GOT3 (cell line): ENCODE data around the gene PRKD2.

Source experiments
- DNase-seq: peaks from one replicate; lab custom pipeline; 2025; ENCODE audit warnings: mixed read lengths; lab: John Stamatoyannopoulos, UW

Gene PRKD2

DNA sequence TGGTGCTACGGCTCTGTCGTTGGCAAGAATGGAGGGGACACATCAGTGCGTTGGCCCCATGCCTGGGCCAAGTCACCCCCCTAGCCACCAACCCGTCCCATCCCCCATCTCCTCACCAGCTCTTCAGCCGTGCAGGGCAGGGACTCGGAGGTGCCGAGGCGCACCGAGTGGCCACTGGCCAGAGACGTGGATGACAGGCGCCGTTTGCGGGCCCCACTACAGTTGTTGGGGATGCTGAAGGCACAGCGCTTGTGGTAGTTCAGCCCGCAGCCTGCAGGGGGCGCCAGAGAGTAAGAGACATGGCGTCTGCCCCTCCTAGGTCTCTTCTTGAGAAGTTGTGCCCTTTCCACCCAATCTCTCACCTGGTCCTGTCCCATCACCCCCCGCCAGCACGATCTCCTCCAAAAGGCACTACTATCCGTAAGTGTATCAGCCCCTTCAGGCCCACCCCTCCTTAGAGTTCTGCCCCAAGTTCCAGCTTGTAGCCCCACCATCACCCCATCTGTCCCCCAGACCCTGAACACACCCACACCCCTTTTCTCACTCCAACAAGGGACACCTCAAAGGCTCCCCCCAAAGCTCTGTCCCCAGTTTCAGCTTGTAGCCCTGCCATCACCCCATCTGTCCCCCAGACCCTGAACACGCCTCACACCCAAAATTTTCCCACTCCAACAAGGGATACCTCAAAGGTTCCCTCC is 12.4 kb downstream of the PRKD2 start:
- no peak for DNase-seq

- DNase-seq: no peak
These were observed 16.2 kb downstream of the PRKD2 start for GRCh38 chr19:46700704-46701103.

DNA sequence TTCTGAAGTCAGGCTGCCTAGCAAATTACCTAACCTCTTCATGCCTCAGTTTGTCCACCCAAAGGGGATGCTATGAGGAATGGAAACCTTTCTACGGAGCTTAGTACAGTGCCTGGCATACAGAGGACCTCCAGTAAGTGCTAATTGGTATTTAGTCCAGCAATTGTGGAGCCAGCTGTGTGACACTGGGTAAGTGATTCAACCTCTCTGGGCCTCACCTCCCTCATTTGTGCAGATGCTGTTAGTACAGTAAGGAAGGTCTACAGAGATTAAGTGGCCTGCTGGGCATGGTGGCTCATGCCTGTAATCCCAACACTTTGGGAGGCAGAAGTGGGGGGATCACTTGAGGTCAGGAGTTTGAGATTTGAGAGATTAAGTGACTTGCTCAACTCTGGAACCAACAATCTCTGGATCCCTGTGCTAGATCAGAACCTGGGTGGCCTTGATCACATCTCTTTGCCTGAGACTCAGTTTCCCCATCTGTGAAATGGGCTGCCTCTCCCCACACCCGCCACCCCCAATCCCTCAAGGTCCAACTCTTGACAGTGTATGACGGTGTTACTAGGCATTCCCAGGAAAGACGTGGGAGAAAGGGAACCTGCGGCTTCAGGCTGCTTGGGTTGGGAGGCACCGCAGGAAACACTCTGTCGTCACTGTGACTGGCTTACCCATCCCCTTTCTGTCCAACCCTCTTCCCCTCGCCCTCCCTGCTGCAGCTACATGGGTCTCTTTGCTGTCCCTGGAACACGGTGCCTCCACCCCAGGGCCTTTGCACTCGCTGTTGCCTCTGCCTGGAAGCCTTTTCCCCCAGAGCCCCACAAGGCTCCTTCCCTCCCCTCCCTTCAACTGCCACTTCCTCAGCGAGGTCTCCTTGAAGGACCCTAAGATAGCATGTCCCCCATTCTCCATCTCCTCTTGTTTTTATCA is 18.3 kb downstream of the PRKD2 start:
- no peak for DNase-seq

- DNase-seq: no peak
These were observed 19.5 kb downstream of the PRKD2 start for GRCh38 chr19:46697204-46697960.

- DNase-seq: no peak
These were observed 20.1 kb downstream of the PRKD2 start for GRCh38 chr19:46696866-46697203.

DNA sequence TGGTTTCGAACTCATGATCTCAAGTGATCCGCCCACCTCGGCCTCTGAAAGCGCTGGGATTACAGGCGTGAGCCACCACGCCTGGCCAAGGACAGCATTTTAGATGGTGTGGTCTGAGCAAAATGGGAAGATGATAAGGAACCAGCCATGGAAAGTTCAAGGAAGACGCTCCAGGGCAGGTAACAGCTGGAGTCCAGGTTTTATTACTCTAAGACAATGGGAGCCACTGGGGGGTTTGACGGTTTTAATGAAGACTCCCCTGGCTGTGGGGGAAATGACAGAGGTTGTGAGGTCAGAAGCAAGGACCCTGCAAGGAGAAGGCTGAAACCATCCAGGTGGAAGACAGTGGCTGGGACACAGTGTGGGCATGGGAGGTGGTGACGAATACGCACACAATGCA is 20.9 kb downstream of the PRKD2 start:
- no peak for DNase-seq

DNA sequence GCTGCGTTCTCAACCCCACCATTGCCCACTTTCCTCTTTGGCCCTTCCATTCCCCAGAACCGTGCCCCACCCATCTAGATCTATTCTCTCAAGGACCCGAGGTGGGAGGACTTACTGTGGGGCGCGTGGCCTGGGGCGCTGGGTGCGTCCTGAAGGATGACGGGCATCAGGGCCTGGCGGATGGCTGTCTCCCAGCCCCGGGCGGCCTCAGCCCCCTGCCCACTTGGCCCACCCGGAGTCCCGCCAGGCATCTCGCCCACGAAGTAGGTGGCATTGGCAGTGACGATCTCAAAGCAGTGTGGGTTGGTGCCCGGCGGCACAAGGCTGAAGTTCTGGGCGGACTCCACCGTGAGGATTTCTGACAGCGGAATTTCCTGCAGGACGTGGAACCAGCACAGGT is 23.2 kb downstream of the PRKD2 start:
- no peak for DNase-seq

- no peak for DNase-seq
These were observed 23.8 kb downstream of the PRKD2 start for GRCh38 chr19:46692918-46693722.

DNA sequence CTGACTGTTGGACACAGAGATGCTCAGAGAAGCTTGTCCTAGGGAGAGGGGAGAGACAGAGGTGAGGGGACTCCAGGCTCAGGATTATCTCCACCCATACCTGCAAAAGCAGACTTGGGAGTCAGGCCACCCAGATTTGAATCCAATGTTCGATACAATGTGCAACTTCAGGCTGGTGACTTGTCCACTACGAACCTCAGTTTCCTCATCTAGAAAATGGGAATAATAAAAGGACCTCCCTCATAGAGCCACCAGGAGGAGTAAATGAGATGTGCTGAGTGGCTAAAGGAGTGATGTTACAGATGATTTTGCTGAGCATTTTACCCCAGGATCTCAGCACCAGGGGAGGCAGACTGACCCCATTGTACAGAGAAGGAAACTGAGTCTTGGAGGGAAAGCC is 25.0 kb downstream of the PRKD2 start:
- DNase-seq: no peak

DNA sequence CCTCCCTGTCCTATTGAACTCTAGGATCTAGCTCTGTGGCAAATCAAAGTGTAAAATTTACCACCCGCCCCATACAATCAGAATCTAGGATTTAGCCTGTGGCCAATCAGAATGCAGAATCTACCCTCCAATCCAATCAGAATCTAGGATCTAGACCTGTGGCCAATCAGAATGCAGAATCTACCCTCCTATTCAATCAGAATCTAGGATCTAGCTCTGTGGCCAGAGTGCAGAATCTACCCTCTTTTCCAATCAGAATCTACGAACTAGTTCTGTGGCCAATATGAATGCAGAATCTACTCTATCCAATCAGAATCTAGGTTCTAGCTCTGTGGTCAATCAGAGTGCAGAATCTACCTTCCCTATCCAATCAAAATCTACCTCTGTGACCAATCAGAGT is 25.8 kb downstream of the PRKD2 start:
- DNase-seq: no peak

GRCh38 chr19:46689358-46689757 is 27.6 kb downstream of the PRKD2 start:
- no peak for DNase-seq

DNA sequence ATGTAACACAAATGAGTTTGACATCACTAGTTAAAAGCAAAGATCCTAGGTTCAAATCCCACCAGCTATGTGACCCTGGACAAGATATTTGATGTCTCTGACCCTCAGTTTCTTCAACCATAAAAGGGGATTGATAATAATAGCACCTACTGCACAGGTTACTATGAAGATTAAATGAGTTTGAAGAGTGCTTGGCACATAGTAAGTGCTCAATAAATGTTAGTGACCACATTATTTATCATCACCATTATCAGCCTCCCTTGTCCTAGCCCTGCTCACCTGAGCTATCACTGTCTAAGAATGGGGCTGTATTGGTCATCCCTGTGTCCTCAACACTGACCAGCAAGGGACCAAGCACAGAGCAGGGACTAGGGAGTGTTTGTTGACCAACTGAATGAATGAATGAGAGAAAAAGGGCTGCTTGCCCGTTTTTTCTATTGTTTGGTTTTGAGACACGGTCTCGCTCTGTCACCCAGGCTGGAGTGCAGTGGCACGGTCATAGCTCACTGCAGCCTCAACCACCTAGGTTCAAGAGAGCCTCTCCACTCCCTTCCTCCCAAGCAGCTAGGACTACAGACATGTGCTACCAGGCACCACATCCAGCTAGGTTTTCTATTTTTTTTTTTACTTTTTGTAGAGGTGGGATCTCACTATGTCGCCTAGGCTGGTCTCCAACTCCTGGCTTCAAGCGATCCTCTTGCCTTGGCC is 29.3 kb downstream of the PRKD2 start:
- no peak for DNase-seq

DNA sequence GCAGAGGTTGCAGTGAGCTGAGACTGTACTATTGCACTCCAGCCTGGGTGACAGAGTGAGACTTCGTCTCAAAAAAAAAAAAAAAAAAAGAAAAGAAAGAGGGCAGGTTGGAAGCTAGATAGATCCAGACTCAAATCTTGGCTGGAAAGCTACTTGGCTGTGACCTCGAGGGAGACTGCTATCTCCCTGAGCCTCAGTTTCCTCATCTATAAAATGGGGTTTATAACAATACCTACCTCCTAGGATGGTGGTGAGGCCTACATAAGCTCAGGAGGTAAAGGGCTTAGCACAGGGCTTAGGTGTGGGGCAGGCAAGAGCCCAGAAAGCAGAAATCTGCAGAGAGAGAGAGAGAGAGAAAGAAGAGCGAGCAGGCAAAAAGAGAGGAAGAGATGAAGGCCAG is 31.7 kb downstream of the PRKD2 start:
- no peak for DNase-seq

- no peak for DNase-seq
These were observed 38.7 kb downstream of the PRKD2 start for GRCh38 chr19:46678110-46678732.

DNA sequence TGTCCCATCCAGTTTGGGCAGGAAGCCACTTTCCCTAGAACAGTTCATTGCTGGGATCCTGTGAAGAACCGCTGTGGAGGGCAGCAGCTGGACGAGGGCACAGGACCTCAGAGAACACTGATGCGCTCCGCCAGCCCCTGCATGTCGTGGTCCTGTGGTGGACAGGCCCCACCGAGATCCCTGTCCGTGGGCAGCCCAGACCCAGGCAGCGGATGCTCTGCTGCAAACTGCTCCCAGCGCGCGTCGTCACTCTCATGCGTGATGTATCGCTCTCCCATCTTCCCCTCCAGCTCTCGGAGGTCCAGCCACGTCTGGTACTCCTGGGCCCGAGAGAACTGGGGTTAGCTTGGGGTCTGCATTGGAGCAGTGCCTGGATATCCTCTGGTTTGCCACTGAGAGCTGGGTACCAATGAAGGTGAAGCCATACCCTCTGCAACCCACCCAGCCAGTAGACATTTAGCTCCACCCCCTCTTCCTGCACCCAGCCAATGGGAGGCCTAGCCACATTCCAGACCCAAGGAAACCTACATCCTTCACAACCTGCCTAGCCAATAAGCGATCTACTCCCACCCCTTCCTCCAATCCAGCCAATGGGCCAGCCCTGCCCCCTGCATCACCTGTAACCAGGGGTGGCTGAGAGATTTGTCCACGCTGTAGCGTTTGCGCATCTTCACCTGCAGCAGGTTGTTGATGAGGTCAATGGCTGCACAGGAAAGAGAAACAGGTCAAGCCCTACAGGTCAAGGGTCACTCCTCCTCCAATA is 42.3 kb downstream of the PRKD2 start:
- DNase-seq: no peak

GRCh38 chr19:46670813-46671212 is 46.1 kb downstream of the PRKD2 start:
- no peak for DNase-seq

GRCh38 chr19:46668662-46669061 is 48.3 kb downstream of the PRKD2 start:
- no peak for DNase-seq

- no peak for DNase-seq
These were observed 51.8 kb downstream of the PRKD2 start for GRCh38 chr19:46665072-46665471.

DNA sequence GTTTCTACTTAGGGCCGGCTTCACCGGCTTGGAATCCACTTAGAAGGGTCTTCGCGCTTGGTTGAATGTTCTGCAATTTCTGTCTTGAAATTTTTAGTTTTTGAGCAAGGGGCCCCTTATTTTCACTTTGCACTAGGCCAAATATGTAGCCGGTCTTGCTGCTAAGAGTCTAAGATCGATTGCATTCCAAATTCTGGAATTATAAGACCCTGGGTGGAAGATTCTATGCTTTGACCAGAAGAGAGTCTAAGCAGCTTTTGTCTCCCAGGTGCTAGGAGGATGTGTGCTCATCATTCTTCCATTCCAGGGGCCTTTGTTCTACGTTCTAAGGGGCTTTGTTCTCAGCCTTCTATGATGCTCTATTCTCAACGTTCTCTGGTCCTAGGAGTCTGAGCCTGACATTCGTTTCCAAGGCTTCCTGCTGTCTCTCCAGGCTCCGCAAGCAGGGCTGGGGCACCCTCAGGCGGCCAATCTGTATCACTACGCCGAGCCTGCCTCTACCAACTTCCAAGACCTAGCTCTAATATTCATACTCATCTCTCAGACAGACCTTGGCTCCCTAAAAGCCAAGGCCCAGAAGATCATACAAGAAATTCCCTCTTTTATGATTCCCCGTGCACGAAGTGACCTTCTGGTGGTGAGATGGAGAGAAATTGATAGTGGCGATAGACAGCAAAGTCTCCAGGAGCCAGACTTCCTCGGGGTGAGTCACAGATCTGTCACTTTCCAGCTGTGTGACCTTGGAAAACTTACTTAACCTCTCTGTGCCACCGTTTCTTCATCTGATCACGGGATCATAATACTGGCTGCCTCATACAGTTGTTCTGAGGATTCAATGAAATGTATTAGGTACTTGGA is 55.0 kb downstream of the PRKD2 start:
- DNase-seq: peak; percentile 49
